ENCODE results near the gene EMC6. TPM values are rescaled to one million over a fixed set of nuclear protein-coding genes. Genes with fewer than 3 reads are reported as not detected.
A peak's percentile ranks its signal among the peaks of the same experiment; 100 is the strongest.

The EMC6 gene
- total and polyA plus RNA-seq, 2 of the 13 experiments (the other 11 are each of a cell fraction or from before 2014, with no cell fraction given) = 45.1 to 47.7 TPM

- TF ChIP-seq PTBP1 (IDR thresholded peaks at IDR 0.05; ENCODE audit: low read depth, low read length, poor library complexity, severe bottlenecking) (no peak), RFX5 (IDR thresholded peaks at IDR 0.05; ENCODE audit: low read depth, low read length) (no peak), MAFK (conservative IDR thresholded peaks at IDR 0.05 in 1 of 2, IDR thresholded peaks at IDR 0.05 in 1 of 2; ENCODE audit: low read length in 2 of 2) (no peak), ADNP (CRISPR knock-in tag; IDR thresholded peaks at IDR 0.05) (no peak), XRCC5 (optimal IDR thresholded peaks at IDR 0.05; ENCODE audit: low read length) (no peak), PAF1 (CRISPR knock-in tag; IDR thresholded peaks at IDR 0.05) (no peak), ZNF205 (CRISPR knock-in tag; IDR thresholded peaks at IDR 0.05) (no peak), POLR2AphosphoS5 (IDR thresholded peaks at IDR 0.05; ENCODE audit: low read depth, low read length) (no peak), ZNF567 (CRISPR knock-in tag; IDR thresholded peaks at IDR 0.05; ENCODE audit: borderline replicate concordance) (no peak), ZNF816 (CRISPR knock-in tag; IDR thresholded peaks at IDR 0.05; ENCODE audit: borderline replicate concordance) (no peak), ZNF772 (CRISPR knock-in tag; IDR thresholded peaks at IDR 0.05) (no peak), SIX4 (CRISPR knock-in tag; IDR thresholded peaks at IDR 0.05) (no peak), ZNF335 (CRISPR knock-in tag; IDR thresholded peaks at IDR 0.05) (no peak), RAD21 (CRISPR knock-in tag; IDR thresholded peaks at IDR 0.05) (no peak), ZEB1 (IDR thresholded peaks at IDR 0.05; ENCODE audit: insufficient replicate concordance, low read depth) (no peak), E2F1 (CRISPR knock-in tag; IDR thresholded peaks at IDR 0.05) (0 out of 2 replicates have a peak, but pooled peaks have one; percentile 16), ZNF7 (CRISPR knock-in tag; IDR thresholded peaks at IDR 0.05) (no peak), ETV6 (CRISPR knock-in tag; conservative IDR thresholded peaks at IDR 0.05) (no peak), TFDP1 (CRISPR knock-in tag; IDR thresholded peaks at IDR 0.05; ENCODE audit: borderline replicate concordance) (no peak), ZNF256 (CRISPR knock-in tag; conservative IDR thresholded peaks at IDR 0.05) (no peak), ATF5 (CRISPR knock-in tag; IDR thresholded peaks at IDR 0.05; ENCODE audit: low read depth) (no peak), NFKBIZ (CRISPR knock-in tag; IDR thresholded peaks at IDR 0.05) (no peak), NONO (IDR thresholded peaks at IDR 0.05) (no peak), NONO (CRISPR knock-in tag; conservative IDR thresholded peaks at IDR 0.05) (no peak; the same call in 1 of the 2 replicates), ZNF121 (CRISPR knock-in tag; IDR thresholded peaks at IDR 0.05) (no peak), ZMYM4 (CRISPR knock-in tag; IDR thresholded peaks at IDR 0.05) (no peak), AGO1 (IDR thresholded peaks at IDR 0.05; ENCODE audit: low read depth, low read length, poor library complexity, severe bottlenecking) (no peak), ZNF33B (CRISPR knock-in tag; IDR thresholded peaks at IDR 0.05) (no peak), NR3C1 (CRISPR knock-in tag; IDR thresholded peaks at IDR 0.05) (no peak), PBX2 (CRISPR knock-in tag; IDR thresholded peaks at IDR 0.05) (no peak), JUN (CRISPR knock-in tag; IDR thresholded peaks at IDR 0.05) (no peak)
Measured at GRCh38 chr17:3636908-3637373, 31.7 kb upstream of the EMC6 start (continued).

All from HepG2 (cell line).